ENCODE measurements around the gene CNDP1.
"Not testable (repeated sequence)": the region's sequence is repeated elsewhere in the genome, so short reads cannot be mapped to it uniquely, and the experiment has no call there.

The CNDP1 gene, protein sequence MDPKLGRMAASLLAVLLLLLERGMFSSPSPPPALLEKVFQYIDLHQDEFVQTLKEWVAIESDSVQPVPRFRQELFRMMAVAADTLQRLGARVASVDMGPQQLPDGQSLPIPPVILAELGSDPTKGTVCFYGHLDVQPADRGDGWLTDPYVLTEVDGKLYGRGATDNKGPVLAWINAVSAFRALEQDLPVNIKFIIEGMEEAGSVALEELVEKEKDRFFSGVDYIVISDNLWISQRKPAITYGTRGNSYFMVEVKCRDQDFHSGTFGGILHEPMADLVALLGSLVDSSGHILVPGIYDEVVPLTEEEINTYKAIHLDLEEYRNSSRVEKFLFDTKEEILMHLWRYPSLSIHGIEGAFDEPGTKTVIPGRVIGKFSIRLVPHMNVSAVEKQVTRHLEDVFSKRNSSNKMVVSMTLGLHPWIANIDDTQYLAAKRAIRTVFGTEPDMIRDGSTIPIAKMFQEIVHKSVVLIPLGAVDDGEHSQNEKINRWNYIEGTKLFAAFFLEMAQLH

DNA sequence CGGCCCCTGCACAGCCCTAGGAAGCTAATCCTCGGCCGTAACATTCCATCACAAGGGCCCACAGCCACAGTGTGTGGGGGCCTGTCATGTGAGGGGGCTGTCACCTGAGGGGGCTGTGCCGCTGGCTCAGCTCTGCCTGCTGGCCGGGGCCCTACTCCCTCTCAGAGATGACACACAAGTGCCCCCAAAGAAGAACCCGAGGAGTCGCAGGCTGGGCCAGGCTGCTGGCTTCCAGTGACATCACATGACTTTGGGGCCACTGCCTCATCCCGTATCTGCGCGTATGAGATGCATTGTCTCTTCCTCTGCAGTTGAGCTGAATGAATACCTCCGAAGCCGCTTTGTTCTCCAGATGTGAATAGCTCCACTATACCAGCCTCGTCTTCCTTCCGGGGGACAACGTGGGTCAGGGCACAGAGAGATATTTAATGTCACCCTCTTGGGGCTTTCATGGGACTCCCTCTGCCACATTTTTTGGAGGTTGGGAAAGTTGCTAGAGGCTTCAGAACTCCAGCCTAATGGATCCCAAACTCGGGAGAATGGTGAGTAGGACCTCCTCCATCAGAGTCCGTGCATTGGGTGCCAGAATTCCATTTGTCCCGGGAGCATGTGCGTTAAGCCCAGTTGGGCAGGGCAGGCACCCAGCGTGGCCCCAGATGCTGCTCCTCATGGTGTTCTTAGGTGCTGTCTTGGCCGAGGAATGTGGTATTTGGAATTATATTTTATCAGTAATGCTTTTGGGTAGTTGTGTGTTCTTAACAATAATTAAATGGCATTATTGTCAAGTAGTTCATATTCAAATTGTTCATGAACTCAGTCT is at the start of gene CNDP1:
CNDP1 (plus strand) TSS at position 351 of the 820 bp plus-strand sequence; CDS start at position 519, 168 bp downstream.
- no peak for DNase-seq

DNA sequence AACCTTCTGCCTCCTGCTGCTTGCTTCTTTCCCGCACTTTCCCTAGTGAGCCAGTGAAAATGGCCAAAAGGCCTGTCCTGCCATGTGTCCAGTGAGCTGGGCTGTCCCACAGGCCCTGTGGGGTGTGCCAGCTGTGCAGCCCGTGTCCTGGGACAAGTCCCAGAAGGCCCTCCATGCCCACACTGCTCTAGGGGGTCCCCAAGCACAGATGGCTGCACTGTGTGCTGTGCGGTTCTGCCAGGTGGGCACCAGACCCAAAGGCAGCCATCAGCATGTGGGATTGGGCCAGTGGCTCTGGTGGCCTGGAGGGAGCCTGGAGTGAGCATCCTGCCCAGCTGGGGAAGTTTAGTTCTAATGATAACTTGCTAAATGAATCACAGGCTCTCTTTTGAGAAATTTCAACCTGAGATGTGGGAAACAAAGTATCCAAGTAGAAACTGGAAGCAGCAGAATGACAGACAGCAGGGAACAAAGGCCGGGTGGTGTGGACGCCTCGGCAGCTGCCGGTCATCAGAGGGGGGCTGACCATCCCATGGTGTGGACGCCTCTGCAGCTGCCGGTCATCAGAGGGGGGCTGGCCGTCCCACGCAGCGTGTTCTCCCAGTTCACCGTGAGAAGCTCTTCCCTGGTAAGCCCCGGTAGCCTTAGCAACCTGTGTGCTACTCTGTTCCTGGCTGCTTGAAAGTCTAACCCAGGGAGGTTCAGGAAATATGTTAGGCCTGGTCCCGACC is 48.0 kb upstream of the CNDP1 start:
- DNase-seq, result no peak

DNA sequence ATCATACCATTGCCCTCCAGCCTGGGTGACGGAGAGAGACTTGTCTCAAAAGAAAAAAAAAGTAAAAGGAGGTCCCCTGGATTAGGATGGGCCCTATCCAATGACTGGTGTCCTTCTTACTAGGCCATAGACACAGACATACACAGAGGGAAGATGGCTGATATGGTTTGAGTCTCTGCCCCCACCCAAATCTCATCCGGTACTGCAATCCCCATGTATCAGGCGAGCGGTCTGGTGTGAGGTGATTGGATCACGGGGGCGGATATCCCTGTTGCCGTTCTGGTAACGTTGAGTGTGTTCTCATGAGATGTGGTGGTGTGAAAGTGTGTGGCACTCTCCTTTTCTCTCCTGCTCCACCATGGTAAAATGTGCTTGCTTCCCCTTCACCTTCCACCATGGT is 45.9 kb upstream of the CNDP1 start:
- DNase-seq, result no peak

DNA sequence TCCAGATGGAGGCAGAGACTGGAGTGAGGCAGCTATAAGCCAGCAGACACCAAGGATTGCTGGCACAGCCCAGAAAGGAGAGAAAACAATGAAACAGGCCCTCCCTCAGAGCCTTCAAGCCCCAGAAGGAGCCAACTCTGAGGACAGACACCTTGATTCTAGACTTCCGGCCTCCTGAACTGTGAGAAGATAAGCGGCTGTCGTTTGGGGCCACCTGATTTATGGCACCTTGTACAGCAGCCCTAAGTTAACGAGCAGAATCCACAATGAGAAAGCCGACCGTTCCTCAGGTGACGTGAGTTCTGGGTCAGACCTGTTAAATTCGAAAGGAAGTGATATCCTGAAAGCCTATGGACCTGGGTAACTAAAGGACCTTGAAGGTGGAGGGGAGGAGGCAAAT is 45.4 kb upstream of the CNDP1 start:
- no peak for DNase-seq

DNA sequence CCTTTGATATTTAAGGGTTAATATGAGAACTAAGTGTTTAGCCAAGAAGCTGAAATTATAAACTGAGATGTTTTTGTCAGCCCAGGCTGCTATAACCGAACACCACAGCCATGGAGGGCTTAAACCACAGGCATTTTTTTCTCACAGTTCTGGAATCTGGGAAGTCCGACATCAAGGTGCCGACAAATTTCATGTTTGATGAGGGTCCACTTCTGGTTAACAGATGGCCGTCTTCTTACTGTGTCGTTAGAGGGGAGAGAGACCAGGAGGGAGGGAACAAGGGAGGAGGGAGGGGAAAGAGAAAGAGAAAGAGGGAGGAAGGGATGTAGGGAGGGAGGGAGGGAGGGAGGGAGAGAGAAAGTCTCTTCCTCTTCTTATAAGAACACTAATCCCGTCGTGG is 44.6 kb upstream of the CNDP1 start:
- no peak for DNase-seq

DNA sequence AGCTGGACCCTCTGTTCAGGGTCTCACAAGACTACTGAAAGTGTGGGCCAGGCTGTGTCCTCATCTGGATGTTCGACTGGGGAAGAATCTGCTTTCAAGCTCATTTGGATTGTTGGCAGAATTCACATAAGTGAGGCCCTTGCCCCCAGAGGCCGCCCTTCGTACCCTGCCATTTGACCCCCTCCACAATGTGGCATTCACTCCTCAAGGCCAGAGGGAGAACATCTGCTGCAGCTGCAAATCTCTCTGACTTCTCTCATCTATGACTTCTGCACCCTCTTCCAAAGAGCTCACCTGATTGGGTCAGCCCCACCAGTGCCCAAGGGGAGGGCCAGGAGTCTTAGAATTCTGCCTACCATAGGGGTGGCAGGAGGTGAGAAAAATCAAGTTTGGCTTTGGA is 42.0 kb upstream of the CNDP1 start:
- no peak for DNase-seq

DNA sequence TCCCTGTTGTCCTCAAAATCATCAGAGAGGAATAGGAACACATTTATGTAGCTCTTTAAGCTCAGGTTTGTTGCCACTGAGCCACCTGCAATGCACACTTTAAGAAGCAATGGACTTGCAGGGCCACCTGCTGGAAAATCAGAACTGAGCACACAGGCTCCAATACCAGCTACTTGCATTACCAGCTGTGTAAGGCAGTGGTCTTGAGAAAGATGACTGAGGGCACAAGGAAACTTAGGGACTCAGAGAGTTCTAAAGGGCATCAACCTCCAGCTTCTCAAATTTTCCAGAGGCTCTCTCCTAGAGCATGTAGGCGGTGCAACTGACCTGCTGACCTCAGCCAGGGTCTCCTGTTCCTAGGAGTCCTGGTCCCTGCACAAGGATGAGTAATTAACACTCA is 40.6 kb upstream of the CNDP1 start:
- no peak for DNase-seq

DNA sequence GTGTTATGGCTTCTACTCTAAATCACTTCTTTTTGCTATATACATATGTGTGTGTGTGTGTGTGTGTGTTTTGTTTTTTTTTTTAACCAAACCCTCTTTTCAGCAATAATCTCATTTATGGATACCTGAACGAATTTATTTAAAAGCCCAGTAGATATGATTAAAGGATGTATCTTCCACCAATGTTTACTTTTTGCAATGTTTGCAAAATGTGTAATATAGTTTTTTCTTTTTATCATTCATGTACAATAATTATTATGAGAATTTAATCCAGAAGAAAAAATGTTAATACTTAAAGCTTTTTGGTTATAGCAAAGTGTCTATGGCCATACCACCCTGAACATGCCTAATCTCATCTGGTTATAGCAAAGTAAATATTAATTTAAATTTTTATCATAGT is 39.8 kb upstream of the CNDP1 start:
- no peak for DNase-seq

DNA sequence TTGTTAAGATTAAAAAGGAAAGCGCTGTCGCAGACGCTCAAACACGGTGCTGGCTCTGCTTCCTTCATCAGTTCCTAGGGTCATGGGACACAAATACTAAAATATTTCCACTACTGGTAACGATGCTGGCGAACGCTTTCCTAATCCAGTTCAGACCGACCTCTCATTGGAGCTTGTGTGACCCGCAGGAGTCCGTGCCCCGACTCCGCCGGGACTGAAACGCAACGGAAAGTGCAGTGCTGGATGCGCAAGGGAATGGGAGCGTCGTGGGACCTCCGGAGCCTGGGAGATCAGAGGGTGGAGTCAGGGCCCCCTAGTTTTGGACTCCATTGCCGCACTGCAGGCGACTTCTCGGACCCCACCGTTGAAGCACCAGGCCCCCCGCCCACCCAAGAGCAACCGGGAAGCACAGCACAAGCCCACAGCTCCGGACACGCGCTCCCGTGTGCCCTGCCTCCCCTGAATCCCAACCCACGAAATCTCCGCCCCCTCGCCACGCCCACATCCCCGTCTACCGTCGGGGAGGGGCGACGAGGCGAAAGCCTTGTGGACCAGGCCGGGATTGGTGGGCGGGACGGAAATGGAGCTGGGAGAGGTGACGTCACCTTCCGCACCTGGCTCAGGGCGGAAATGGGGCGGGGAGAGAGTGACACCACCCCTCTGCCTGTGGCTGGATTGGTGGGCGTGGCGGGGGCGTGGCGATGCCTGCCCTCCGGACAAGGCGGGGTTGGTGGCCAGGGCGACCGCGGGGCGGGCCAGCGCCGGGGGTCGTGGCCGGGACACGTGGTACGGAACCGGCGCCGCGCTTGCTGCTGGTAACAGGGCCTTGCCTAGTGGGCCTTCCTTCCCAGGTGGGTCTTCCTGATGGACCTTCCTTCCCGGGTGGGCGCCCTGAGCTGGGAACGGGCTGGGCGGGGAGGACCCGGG is 38.5 kb upstream of the CNDP1 start, which contains the start of gene CNDP2:
CNDP2 (plus strand) TSS at position 783 of the 927 bp plus-strand sequence. CDS start 3,611 bp downstream, outside the sequence.
- peak; percentile 88 for DNase-seq

DNA sequence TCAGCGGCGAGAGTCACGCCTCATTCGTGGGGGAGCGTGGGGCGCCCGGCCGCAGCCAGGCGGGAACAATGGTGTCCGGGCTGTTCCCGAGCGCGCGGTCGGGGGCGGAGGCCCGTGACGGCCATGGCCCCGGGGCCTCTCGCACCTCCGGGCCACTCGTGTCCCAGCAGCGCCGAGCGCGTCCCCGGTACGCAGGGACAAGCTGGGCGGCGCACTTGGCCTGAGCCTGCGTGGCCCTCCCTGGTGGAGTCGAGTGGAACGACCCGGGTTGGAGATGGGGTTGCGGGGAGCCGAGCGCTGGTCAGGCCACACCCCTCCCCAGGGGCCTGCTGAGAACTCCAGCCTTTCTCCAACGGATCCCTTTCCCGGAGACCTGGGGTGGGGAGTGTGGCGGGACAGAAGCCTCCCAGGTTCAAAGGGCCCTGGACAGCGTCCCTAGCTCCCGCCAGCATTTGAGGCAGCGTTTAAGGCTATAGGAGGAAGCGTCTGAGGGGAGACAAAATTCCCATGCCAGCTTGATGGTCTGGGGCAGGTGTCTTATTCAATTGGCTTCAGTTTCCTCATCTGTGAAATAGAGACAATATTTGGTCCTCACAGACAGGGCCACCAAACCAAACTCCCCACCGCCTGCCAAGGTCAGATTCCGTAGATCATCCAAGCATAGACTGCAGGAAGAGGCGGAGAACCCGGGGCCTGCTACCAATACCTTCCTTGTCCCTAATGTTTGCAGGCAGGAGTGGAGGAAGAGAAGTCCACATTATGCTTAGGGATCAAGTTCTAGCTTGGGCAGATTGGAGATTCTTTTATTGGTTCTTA is 37.6 kb upstream of the CNDP1 start:
- DNase-seq, result no peak

DNA sequence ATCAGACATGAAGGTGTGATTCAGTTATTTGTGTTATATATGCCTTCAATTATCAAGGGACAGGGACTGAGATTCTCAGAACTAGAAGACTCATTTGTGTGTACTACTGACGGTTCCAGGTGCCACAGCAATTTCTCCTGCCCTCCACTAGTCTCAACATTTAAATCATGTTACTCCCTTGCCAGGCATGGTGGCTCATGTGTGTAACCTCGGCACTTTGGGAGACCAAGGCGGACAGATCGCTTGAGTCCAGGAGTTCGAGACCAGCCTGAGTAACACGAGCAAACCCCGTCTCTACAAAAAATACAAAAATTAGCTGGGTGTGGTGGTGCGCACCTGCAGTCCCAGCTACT is 37.0 kb upstream of the CNDP1 start:
- DNase-seq, result no peak

DNA sequence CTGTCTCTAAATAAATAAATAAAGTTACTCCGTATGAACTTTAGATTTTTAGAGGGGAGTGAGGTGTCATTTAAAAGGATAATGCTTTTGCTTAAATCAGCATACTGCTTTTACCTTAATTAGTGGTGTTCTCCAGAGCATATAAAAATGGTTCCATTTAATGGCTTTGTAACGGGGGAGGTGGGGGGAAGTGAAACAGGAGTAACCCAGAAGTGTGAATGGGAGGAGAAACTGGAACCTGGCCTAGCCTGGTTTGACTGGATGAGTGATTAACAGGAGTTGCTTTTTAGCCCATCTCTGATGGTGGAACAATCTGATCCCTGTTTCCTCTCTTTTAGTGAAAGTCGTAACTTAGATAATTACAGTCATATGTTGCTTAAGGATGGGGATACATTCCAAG is 36.5 kb upstream of the CNDP1 start:
- DNase-seq, result no peak

DNA sequence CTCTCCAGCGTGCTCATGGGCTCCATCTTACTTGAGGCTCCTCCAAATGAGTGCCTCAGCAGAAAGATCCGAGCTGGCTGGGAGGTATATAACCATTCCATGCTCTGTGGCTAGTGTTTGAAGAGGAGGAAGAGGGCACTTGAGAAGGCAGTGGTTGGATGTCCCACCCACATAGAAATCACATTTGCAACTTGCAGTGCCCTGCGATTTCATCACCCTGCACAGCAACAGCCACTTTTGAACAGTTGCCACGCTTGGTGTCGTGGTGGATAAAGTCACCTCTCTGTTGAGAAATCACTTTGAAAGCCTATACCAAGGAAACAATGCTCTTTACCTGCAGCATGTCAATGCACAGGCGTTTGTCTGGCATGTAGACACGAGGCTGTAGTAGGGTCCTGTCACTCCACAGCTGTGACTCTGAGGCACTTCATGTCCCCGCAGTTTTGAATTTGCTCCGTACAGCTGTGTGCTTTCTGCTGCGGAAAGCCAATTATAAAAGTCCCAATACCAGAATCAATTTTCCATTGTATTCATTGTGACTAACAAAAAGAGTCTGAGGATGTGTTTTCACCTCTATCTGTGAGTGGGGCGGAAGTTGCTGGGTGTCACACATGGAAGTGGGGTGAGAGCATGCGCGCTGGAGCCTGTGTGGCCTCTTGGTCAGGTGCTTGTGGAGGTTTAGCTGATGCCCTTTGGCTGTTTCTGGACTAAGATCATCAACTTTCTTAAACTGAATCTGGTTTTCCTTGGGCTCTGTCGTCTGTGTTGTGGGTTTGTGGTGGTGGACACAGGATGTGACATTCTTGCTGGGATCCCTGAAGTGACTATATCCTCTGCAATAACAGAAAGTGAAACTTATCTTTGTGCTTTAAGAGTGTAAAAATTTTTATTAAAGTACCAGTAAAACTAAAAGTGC is 35.3 kb upstream of the CNDP1 start:
- no peak for DNase-seq

DNA sequence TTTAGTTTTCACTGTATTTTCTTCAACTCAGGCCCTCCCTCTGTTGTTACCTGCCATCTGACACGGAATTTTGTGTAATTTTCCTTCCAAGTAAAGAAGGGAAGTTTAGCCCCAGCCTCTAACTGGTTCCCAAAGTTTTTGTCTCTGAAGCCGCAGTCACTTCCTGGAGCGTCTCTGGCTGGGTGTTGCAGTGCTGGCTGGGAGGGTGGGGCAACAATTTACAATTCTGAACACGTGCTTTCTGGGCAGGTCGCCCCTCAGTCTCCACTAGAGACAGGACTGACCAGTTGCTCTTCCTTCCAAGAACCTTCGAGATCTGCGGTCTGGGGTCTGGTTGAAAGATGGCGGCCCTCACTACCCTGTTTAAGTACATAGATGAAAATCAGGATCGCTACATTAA is 34.7 kb upstream of the CNDP1 start:
- DNase-seq, result no peak

DNA sequence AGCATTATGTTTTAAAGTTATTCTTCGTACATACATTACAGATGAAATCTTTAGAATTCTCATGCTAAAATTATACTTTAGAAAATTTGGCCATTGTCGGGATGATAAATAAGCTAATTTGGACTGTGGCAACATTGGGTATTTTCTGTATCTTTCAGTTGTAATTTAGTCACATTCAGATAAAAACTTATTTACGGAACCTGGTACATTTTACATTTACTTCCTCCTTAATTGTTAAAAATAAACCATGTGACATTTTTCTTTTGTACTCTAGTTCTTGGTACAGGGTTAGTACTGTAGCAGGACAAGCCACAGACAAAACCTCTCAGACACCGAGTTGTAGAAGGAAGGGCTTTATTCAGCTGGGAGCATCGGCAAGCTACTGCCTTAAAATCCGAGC is 33.9 kb upstream of the CNDP1 start:
- DNase-seq, result no peak

DNA sequence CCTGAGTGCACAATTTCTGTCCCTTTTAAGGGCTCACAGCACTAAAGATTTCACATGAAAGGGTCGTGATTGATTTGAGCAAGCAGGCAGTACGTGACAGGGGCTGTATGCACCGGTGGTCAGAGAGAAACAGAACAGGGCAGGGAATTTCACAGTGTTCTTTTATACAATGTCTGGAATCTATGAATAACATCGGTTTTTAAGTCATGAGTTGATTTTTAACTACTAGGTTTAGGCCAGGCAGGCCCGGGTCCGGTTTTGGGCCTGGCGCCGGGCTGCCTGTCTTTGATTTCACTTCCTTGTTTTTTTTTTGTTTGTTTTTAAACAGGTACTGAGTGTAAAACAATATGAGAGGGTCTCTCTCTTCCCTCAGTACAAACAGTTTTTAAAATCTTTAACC is 33.5 kb upstream of the CNDP1 start:
- DNase-seq, result not testable (repeated sequence)

DNA sequence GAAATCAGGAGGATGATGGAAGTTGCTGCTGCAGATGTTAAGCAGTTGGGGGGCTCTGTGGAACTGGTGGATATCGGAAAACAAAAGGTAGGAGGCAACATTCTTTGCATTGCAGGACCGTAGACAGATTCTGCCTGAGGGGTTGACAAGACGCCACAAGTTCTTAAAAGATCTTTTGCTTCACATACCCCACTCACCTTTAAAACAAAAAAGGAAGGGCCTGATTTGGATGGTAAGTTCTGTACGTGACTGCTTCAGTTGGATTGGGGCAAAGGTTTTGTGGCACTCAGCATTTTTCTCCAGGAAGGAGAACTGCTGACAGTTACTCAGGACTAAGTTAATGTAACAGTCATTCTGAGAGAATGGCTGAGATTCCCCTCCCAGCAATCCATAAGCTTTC is 32.9 kb upstream of the CNDP1 start:
- no peak for DNase-seq

DNA sequence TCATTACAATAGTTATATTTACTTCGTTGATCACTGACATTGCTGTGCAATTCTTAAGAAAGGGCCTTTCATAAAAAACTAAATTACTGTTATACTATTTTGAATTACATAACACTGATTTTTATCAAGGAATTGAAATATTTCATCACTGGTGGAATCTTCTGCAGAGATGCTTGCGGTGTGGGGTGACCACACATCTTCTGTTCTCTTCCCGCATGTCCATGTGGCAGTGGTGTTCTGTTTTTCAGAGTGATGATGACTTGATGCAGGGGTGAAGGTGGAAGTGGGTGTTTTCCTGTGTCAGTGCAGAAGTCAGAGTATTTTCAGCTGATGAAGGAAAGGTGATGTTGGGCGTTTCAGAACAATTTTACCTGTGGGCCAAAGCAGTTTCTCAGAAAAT is 31.2 kb upstream of the CNDP1 start:
- DNase-seq, result no peak

DNA sequence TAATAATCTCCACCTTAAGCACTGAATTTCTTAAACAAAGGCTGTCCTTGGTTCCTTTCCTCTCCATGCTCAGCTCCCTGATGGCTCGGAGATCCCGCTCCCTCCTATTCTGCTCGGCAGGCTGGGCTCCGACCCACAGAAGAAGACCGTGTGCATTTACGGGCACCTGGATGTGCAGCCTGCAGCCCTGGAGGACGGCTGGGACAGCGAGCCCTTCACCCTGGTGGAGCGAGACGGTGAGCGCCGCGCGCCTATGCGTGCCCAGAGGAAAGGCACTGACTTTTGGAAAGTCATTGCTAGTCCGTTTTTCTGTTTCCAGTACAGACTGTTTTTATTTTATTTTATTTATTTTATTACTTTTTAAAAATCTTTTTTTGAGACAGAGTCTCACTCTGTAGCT is 28.5 kb upstream of the CNDP1 start:
- DNase-seq, result no peak

DNA sequence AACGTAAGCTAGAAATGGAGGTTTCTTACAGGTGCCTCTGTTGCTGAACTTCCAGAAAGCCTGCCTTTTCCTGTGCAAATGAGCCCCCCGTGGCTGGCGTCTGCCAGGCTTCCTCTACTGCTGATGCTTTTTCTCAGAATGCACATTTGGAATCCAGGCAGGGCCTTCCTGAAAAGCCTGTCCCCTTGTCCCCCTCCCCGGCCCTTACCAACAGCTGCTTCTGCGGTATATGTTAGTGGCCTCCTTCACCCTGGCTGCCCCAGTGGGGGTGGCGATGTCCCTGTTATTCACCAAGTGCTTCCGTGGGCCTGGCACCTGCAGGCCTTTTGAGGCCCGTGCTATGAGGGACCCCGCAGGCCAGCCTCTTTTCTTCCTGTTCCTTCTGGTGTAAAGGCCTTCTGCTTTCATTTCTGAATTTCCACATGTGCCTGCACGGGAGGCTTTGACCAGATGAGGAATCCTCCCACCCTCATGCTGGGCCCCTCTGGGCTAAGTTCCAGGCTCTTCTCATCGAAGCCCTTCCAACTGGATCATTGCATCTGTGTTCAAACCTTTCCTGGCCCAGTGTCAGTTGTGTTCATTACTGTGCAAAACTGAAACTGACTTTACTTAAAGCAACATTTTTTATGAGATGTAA is 27.7 kb upstream of the CNDP1 start:
- DNase-seq, result no peak

Data from NCI-H1694 treated with DMSO at 0.1 percent for 48 hours (cell line).